T-cell (primary cell): Measurements from ENCODE around the gene CDH8. TPM values are rescaled to one million over a fixed set of nuclear protein-coding genes. Genes with fewer than 3 reads are reported as not detected.

Source experiments
- ATAC-seq, 4 experiments: fragments of 200-7000 bp in 3 of 4; fragments of 150-1000 bp in 1 of 4; cut with Tn5 transposase; replicated peaks in 1 of 4; 1 replicate in 3 of 4; 2 replicates in 1 of 4; pipeline ENCODE4 v1.10.0; 2021; ENCODE audit warnings: moderate library complexity in 3 of 4, mild to moderate bottlenecking in 2 of 4, moderate number of reproducible peaks in 1 of 4
- CTCF ChIA-PET, 2 donors: fragments of 300-600 bp; sonication (Branson Sonifier 250); formaldehyde crosslinking; loops; one replicate each; lab custom pipeline; 2022; ENCODE audit warnings: antibody characterized with exemption in 2 of 2; lab: Charles Lee
- POLR2A ChIA-PET, 2 donors: fragments of 300-600 bp; sonication (Branson Sonifier 250); formaldehyde crosslinking; loops; one replicate each; lab custom pipeline; 2022; ENCODE audit warnings: antibody characterized with exemption in 2 of 2; lab: Charles Lee
- DNase-seq, 35 experiments: peaks; one replicate each; pipeline versions ENCODE4 v3.0.0 to v3.0.0-alpha.2; 2013 to 2023
- H3K27ac ChIP-seq: one replicate; pipeline ENCODE4 v1.5.1; 2013; ENCODE audit warnings: low read length
- H3K27me3 ChIP-seq, 2 experiments: replicated peaks in 1 of 2; 1 replicate in 1 of 2; 2 replicates in 1 of 2; pipeline versions ENCODE4 v1.6.1 to v1.7.0; 2013; ENCODE audit warnings: low read length in 1 of 2, mixed read lengths in 1 of 2; ENCODE audit not compliant: control insufficient read depth in 2 of 2, insufficient read depth in 2 of 2; ENCODE audit errors: extremely low read depth in 1 of 2
- H3K36me3 ChIP-seq, 2 donors: 1 replicate in 1 of 2; 2 replicates in 1 of 2; pipeline versions ENCODE4 v1.6.1 to v1.7.0; 2013; ENCODE audit warnings: low read length in 1 of 2; ENCODE audit not compliant: control insufficient read depth in 2 of 2, insufficient read depth in 1 of 2; ENCODE audit errors: extremely low read depth in 1 of 2
- H3K4me1 ChIP-seq, 2 experiments: 1 replicate in 1 of 2; 2 replicates in 1 of 2; pipeline versions ENCODE4 v1.6.1 to v1.7.0; 2013; ENCODE audit warnings: low read length in 2 of 2, mixed read lengths in 1 of 2; ENCODE audit not compliant: insufficient read depth in 2 of 2, control insufficient read depth in 1 of 2; ENCODE audit errors: extremely low read depth in 1 of 2
- H3K4me3 ChIP-seq, 2 donors: 1 replicate in 1 of 2; 2 replicates in 1 of 2; pipeline versions ENCODE4 v1.5.1 to v1.7.0; 2013; ENCODE audit warnings: mild to moderate bottlenecking in 2 of 2, low read length in 1 of 2, moderate library complexity in 1 of 2; ENCODE audit not compliant: control insufficient read depth in 1 of 2; ENCODE audit errors: extremely low read depth in 1 of 2
- H3K9me3 ChIP-seq: 2 replicates; pipeline ENCODE4 v1.7.0; 2013
- H3K27ac Mint-ChIP-seq, 2 donors: one replicate each; pipeline ENCODE4 v1.8.0; 2020 to 2021; ENCODE audit warnings: mild to moderate bottlenecking in 2 of 2, mixed read lengths in 2 of 2
- H3K27me3 Mint-ChIP-seq, 2 donors: one replicate each; pipeline ENCODE4 v1.8.0; 2021 to 2022; ENCODE audit warnings: mixed read lengths in 2 of 2
- H3K36me3 Mint-ChIP-seq: one replicate; pipeline ENCODE4 v1.8.0; 2021; ENCODE audit warnings: mixed read lengths
- H3K4me1 Mint-ChIP-seq, 3 donors: one replicate each; pipeline ENCODE4 v1.8.0; 2020 to 2022; ENCODE audit warnings: mixed read lengths in 3 of 3, mild to moderate bottlenecking in 1 of 3
- H3K4me3 Mint-ChIP-seq, 3 donors: one replicate each; pipeline ENCODE4 v1.8.0; 2020 to 2022; ENCODE audit warnings: mild to moderate bottlenecking in 3 of 3, mixed read lengths in 3 of 3, moderate library complexity in 3 of 3
- H3K9me3 Mint-ChIP-seq, 3 donors: one replicate each; pipeline ENCODE4 v1.8.0; 2020 to 2022; ENCODE audit warnings: mixed read lengths in 3 of 3
- WGBS: methylation state at CpG from one replicate; pipeline ENCODE4 v1.1.5; 2013; ENCODE audit warnings: missing lambda C conversion rate; ENCODE audit not compliant: insufficient coverage; 5-methylcytosine and 5-hydroxymethylcytosine counted together
- total RNA-seq, 35 experiments: library from RNA in 6 of 35; stranded (reverse) in 6 of 35; fragments of 120-200 nt in 1 of 35; gene quantifications; one replicate each; pipeline versions ENCODE4 v1.2.1 to v1.2.4 and lab custom pipeline; 2013 to 2026

The CDH8 gene
- total RNA-seq, 5 donors from 2014 or later (not counting 1 experiment from before 2014, with no cell fraction given): 0.39 to 1.0 TPM; not detected in 3

DNA sequence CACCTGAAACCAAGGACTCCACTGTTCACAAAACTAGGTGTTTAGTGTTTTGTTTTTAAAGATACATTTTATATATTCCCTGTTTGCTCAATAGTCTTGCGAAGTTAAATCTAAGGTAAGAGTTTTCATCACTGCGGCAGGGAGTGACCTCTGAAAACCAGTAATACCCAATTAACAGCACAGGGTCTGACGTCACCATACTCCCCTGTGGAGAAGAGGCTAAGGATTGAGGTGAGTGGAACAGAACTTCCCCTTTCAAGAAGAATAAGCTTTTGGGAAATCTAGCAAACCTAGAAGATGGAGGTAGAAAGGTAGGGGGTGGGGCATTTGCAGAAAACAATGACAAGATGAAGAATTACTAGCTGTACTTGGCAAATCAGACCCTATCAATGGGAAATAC lies 120.7 kb downstream of the CDH8 start:
- ChIA-PET POLR2A (interaction anchor here in 1 of 2 donors (0.6 kb wide), 1 partner anchor 45 kb away, joined by 3 read pairs; no protein-coding TSS in a partner anchor), CTCF (no interaction called here)
- Histone ChIP-seq H3K27ac (no peak overlapping the region), H3K4me1 (no peaks in the 10 kb centered on the region), H3K36me3 (no peaks in the 10 kb centered on the region), H3K9me3 (no peaks in the 10 kb centered on the region), H3K27me3 (no peaks in the 10 kb centered on the region), H3K4me3 (no peak overlapping the region)
- ATAC-seq (no peak), DNase-seq (no peak)
- H3K27me3 Mint-ChIP-seq: no peaks in the 10 kb centered on the region
- no peaks in the 10 kb centered on the region for H3K36me3 Mint-ChIP-seq
- no peaks in the 10 kb centered on the region for H3K4me1 Mint-ChIP-seq
- no CpG with 5 or more reads among the region's 3 CpGs for WGBS
- H3K27ac Mint-ChIP-seq: no peak overlapping the region
- H3K9me3 Mint-ChIP-seq: peaks cover 13 to 40% (median 30%) of the 10 kb centered on the region in 3 donors
- no peak overlapping the region for H3K4me3 Mint-ChIP-seq

DNA sequence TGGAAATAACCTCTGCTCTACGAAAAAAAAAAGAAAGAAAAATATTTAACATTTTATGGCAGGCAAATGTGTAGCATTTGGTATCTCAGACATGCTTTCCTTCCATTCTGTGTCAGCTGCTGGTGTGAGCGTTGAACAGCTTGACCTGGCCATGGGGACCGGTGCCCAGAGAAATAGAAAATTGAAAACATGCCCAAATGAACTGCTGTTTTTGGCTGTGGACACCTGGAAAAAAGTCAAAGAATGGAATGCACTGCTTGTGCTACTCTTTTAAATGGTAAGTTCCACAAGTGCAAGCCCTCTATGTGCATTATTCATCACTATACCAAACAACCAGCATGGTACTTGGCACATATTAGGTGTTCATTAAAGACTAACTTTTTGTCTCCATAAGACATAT lies 127.2 kb downstream of the CDH8 start:
- Histone ChIP-seq H3K9me3 (no peaks in the 10 kb centered on the region), H3K36me3 (no peaks in the 10 kb centered on the region), H3K4me3 (no peak overlapping the region), H3K4me1 (no peaks in the 10 kb centered on the region), H3K27me3 (no peaks in the 10 kb centered on the region), H3K27ac (no peak overlapping the region)
- Mint-ChIP-seq H3K36me3 (no peaks in the 10 kb centered on the region), H3K27ac (no peak overlapping the region), H3K4me3 (no peak overlapping the region), H3K9me3 (peaks cover 26 to 52% (median 27%) of the 10 kb centered on the region in 3 donors), H3K4me1 (no peaks in the 10 kb centered on the region), H3K27me3 (no peaks in the 10 kb centered on the region)
- ChIA-PET POLR2A (no interaction called here), CTCF (no interaction called here)
- WGBS: 95% methylated on average over 2 of the region's 3 CpGs
- no peak for DNase-seq
- no peak for ATAC-seq

DNA sequence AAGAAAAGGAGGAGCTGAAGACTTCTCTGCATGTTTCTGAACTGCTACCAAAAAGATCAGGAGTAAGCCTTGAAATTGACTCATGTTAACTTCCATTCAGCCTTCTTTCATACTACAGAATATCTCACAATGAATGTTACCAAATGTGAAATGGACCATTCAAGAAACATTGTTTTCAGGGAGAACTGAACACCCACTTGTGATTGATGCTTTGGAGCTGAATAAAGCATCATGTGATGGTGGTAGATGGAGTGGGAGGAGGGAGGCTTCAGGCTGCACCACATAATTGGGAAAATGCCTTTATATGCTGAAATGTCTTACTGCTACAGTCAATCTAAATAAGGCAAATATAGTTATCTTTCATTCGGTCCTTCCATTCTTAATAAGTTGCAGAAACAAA lies 127.8 kb downstream of the CDH8 start:
- POLR2A ChIA-PET: no interaction called here
- Histone ChIP-seq H3K27ac (no peak overlapping the region), H3K27me3 (no peaks in the 10 kb centered on the region), H3K4me3 (no peak overlapping the region), H3K9me3 (no peaks in the 10 kb centered on the region), H3K36me3 (no peaks in the 10 kb centered on the region), H3K4me1 (no peaks in the 10 kb centered on the region)
- ATAC-seq (no peak), DNase-seq (no peak)
- no peak overlapping the region for H3K27ac Mint-ChIP-seq
- H3K27me3 Mint-ChIP-seq: no peaks in the 10 kb centered on the region
- no peak overlapping the region for H3K4me3 Mint-ChIP-seq
- no peaks in the 10 kb centered on the region for H3K4me1 Mint-ChIP-seq
- no peaks in the 10 kb centered on the region for H3K36me3 Mint-ChIP-seq
- WGBS: no CpG with 5 or more reads among the region's 1 CpG
- CTCF ChIA-PET: no interaction called here
- peaks cover 24 to 46% (median 30%) of the 10 kb centered on the region in 3 donors for H3K9me3 Mint-ChIP-seq

DNA sequence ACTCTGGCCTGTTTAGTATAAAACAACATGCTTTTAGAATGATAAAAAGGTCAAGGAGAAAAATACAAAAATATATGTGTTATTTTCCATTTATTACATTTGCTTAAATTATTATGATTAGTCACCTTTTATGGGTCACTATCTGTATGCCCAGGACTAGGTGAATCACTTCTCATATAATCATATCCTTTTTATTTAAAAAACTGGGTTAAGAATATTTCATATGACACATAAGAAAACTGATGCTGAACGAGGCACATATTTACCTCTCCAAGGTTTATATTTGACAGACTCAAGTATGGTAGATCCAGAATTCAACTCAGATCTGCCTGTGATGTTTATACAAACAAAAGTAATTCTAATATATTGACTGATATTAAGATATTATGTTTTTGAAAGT lies 134.5 kb downstream of the CDH8 start:
- Histone ChIP-seq H3K4me1 (no peaks in the 10 kb centered on the region), H3K36me3 (no peaks in the 10 kb centered on the region), H3K9me3 (no peaks in the 10 kb centered on the region), H3K4me3 (no peak overlapping the region), H3K27ac (no peak overlapping the region), H3K27me3 (no peaks in the 10 kb centered on the region)
- no peak overlapping the region for H3K27ac Mint-ChIP-seq
- no peaks in the 10 kb centered on the region for H3K36me3 Mint-ChIP-seq
- no peak overlapping the region for H3K4me3 Mint-ChIP-seq
- H3K9me3 Mint-ChIP-seq: peaks cover 19 to 22% (median 22%) of the 10 kb centered on the region in 3 donors
- no CpG with 5 or more reads among the region's 1 CpG for WGBS
- DNase-seq (no peak), ATAC-seq (no peak)
- H3K4me1 Mint-ChIP-seq: no peaks in the 10 kb centered on the region
- ChIA-PET POLR2A (no interaction called here), CTCF (no interaction called here)
- H3K27me3 Mint-ChIP-seq: no peaks in the 10 kb centered on the region

DNA sequence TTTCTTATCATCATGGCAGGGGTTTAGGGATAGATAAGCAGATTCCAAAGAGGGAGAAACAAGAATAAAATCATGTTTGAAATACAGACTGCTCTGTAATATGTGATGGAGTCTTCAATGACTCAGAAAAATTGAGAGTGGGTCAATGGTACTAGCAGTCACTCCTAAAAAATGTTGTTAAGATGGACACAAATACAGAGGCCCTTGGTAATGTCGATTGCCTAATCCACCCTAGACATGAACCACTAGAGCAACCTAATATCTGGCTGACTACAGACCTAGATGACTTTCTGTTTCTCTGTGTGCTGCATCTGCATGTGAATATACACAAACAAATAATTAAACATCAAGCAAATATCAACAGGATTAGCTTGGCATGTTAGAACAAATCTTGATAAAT lies 135.8 kb downstream of the CDH8 start:
- H3K9me3 ChIP-seq: no peaks in the 10 kb centered on the region
- POLR2A ChIA-PET: no interaction called here
- Mint-ChIP-seq H3K4me1 (no peaks in the 10 kb centered on the region), H3K9me3 (peaks cover 16 to 22% (median 18%) of the 10 kb centered on the region in 3 donors), H3K4me3 (no peak overlapping the region), H3K36me3 (no peaks in the 10 kb centered on the region), H3K27ac (no peak overlapping the region), H3K27me3 (no peaks in the 10 kb centered on the region)
- no peak overlapping the region for H3K4me3 ChIP-seq
- CTCF ChIA-PET: no interaction called here
- H3K27ac ChIP-seq: no peak overlapping the region
- ATAC-seq (no peak), DNase-seq (no peak)
- no CpG with 5 or more reads among the region's 1 CpG for WGBS
- no peaks in the 10 kb centered on the region for H3K27me3 ChIP-seq
- H3K4me1 ChIP-seq: no peaks in the 10 kb centered on the region
- H3K36me3 ChIP-seq: no peaks in the 10 kb centered on the region

GRCh38 chr16:61897657-61898056 lies 138.6 kb downstream of the CDH8 start:
- H3K27ac Mint-ChIP-seq: no peak overlapping the region
- ATAC-seq: no peak
- Histone ChIP-seq H3K4me1 (no peaks in the 10 kb centered on the region), H3K4me3 (no peak overlapping the region), H3K36me3 (no peaks in the 10 kb centered on the region), H3K27ac (no peak overlapping the region), H3K27me3 (no peaks in the 10 kb centered on the region), H3K9me3 (no peaks in the 10 kb centered on the region)
- H3K9me3 Mint-ChIP-seq: peaks cover 17 to 19% (median 18%) of the 10 kb centered on the region in 3 donors
- POLR2A ChIA-PET: no interaction called here
- 100% methylated on average over 2 of the region's 3 CpGs for WGBS
- H3K4me1 Mint-ChIP-seq: no peaks in the 10 kb centered on the region
- CTCF ChIA-PET: no interaction called here
- DNase-seq: no peak
- no peak overlapping the region for H3K4me3 Mint-ChIP-seq
- H3K36me3 Mint-ChIP-seq: no peaks in the 10 kb centered on the region
- no peaks in the 10 kb centered on the region for H3K27me3 Mint-ChIP-seq

GRCh38 chr16:61892531-61892930 lies 143.7 kb downstream of the CDH8 start:
- Mint-ChIP-seq H3K4me1 (no peaks in the 10 kb centered on the region), H3K36me3 (no peaks in the 10 kb centered on the region), H3K27ac (no peak overlapping the region), H3K9me3 (peaks cover 14 to 23% (median 23%) of the 10 kb centered on the region in 3 donors), H3K27me3 (no peaks in the 10 kb centered on the region), H3K4me3 (no peak overlapping the region)
- no peak for DNase-seq
- Histone ChIP-seq H3K36me3 (no peaks in the 10 kb centered on the region), H3K4me3 (no peak overlapping the region), H3K27ac (no peak overlapping the region), H3K4me1 (no peaks in the 10 kb centered on the region), H3K9me3 (no peaks in the 10 kb centered on the region), H3K27me3 (no peaks in the 10 kb centered on the region)
- POLR2A ChIA-PET: no interaction called here
- WGBS: no CpG with 5 or more reads among the region's 2 CpGs
- CTCF ChIA-PET: no interaction called here
- ATAC-seq: no peak
